K562 (cell line): ENCODE measurements around the gene KIF18B. TPM values are rescaled to one million over a fixed set of nuclear protein-coding genes. Genes with fewer than 3 reads are reported as not detected.
A peak's percentile ranks its signal among the peaks of the same experiment; 100 is the strongest.

Experiments used
- CCAR2 ChIP-seq: fragments of 200-400 bp; formaldehyde crosslinking; IDR thresholded peaks from 2 replicates; pipeline ENCODE4 v1.6.1; 2017; ENCODE audit warnings: mild to moderate bottlenecking, low read depth, low read length
- FOS ChIP-seq: IDR thresholded peaks from 3 replicates; pipeline ENCODE4 v1.6.1; 2011; ENCODE audit not compliant: insufficient read length; ENCODE audit errors: extremely low read depth
- FOXA3 ChIP-seq, 2 experiments: fragments of 450-650 bp in 1 of 2; sonication (generic) in 1 of 2; formaldehyde crosslinking; IDR thresholded peaks in 1 of 2; conservative IDR thresholded peaks in 1 of 2; 2 replicates each; pipeline versions ENCODE4 v1.4.0 to v1.8.0; 2020 to 2022; ENCODE audit warnings: mild to moderate bottlenecking in 2 of 2, missing genetic modification reagents in 1 of 2
- FOXO4 ChIP-seq: fragments of 450-650 bp; formaldehyde crosslinking; IDR thresholded peaks from 2 replicates; pipeline ENCODE4 v1.4.0; 2020; ENCODE audit warnings: mild to moderate bottlenecking, moderate library complexity
- HOXB6 ChIP-seq: fragments of 250-450 bp; sonication (Bioruptor Pico); IDR thresholded peaks from 2 replicates; pipeline ENCODE4 v1.5.1; 2022; ENCODE audit warnings: mild to moderate bottlenecking, borderline replicate concordance
- SAP30 ChIP-seq: fragments of 200-600 bp; sonication (generic); IDR thresholded peaks from 2 replicates; pipeline ENCODE4 v1.6.1; 2012; ENCODE audit warnings: borderline replicate concordance, low read depth, mild to moderate bottlenecking, moderate library complexity, low read length, control low read depth, inconsistent platforms; ENCODE audit not compliant: insufficient read depth, poor library complexity, severe bottlenecking
- SMARCB1 ChIP-seq: IDR thresholded peaks from 2 replicates; pipeline ENCODE4 v1.6.1; 2011; ENCODE audit warnings: improper control_type of control experiment, low read depth; ENCODE audit not compliant: insufficient read length
- SP1 ChIP-seq: sonication (generic); formaldehyde crosslinking; IDR thresholded peaks from 2 replicates; pipeline ENCODE4 v1.8.1; 2022; ENCODE audit warnings: mild to moderate bottlenecking, missing genetic modification reagents
- SREBF2 ChIP-seq: sonication (generic); formaldehyde crosslinking; IDR thresholded peaks from 2 replicates; pipeline ENCODE4 v1.4.0; 2020; ENCODE audit warnings: mild to moderate bottlenecking, missing genetic modification reagents
- UBTF ChIP-seq, 2 experiments: IDR thresholded peaks; 2 replicates each; pipeline ENCODE4 v1.6.1; 2012; ENCODE audit warnings: improper control_type of control experiment in 2 of 2, low read depth in 2 of 2, low read length in 2 of 2, borderline replicate concordance in 1 of 2
- ZBTB7A ChIP-seq: IDR thresholded peaks from 2 replicates; pipeline ENCODE4 v1.6.1; 2011; ENCODE audit warnings: low read depth, mild to moderate bottlenecking, low read length, moderate library complexity, borderline replicate concordance; ENCODE audit not compliant: control insufficient read depth
- ZKSCAN3 ChIP-seq: fragments of 250-450 bp; sonication (Bioruptor Pico); IDR thresholded peaks from 2 replicates; pipeline ENCODE4 v1.4.0; 2020
- ZNF124 ChIP-seq: sonication (generic); formaldehyde crosslinking; IDR thresholded peaks from 2 replicates; pipeline ENCODE4 v1.8.1; 2022; ENCODE audit warnings: missing genetic modification reagents
- ZNF584 ChIP-seq: fragments of 200-800 bp; sonication (Bioruptor generic); IDR thresholded peaks from 2 replicates; pipeline ENCODE4 v1.6.1; 2016; ENCODE audit warnings: low read depth, mild to moderate bottlenecking, missing genetic modification characterization, missing compliant biosample characterization
- polyA plus RNA-seq, 8 experiments: library from polyadenylated mRNA; depleted of rRNA in 4 of 8; stranded (reverse) in 5 of 8; unstranded in 3 of 8; fragments of >200 nt; fragmentation: Nextera tagmentation in 2 of 8; fragmentation: Illumina TruSeq in 1 of 8; extraction: Ambion mirVana in 2 of 8; extraction: Trizol in 1 of 8; gene quantifications; 2 replicates each; pipeline versions ENCODE4 v1.2.1 to v1.2.3, GENCODE V29; 2011 to 2014; ENCODE audit warnings: inconsistent platforms in 1 of 8, missing spikeins in 1 of 8
- total RNA-seq, 7 experiments: library from RNA; depleted of rRNA in 6 of 7; stranded (reverse); fragments of >200 nt in 6 of 7; fragmentation: Illumina TruSeq in 2 of 7; extraction: Trizol in 2 of 7; gene quantifications; 2 replicates each; pipeline versions ENCODE4 v1.2.1 to v1.2.3, GENCODE V29; 2011 to 2021; ENCODE audit warnings: low replicate concordance in 1 of 7
- TF ChIP-seq, protein P1 (sequence below): fragments of 250-450 bp; sonication (Bioruptor Pico); IDR thresholded peaks from 2 replicates; pipeline ENCODE4 v1.5.1; 2021; ENCODE audit warnings: mild to moderate bottlenecking
- TF ChIP-seq, protein P2 (sequence below): fragments of 250-450 bp; sonication (Bioruptor Pico); IDR thresholded peaks from 2 replicates; pipeline ENCODE4 v1.4.0; 2020; ENCODE audit warnings: borderline replicate concordance
- TF ChIP-seq, protein P3 (sequence below): fragments of 250-450 bp; sonication (Bioruptor Pico); IDR thresholded peaks from 2 replicates; pipeline ENCODE4 v1.8.0; 2022; ENCODE audit warnings: moderate library complexity, mild to moderate bottlenecking, inconsistent platforms

Gene KIF18B
- total and polyA plus RNA-seq, 9 of the 15 experiments (the other 6 are each of a cell fraction or from before 2014, with no cell fraction given): 2.0 to 42.8 (median 13.2) TPM

DNA sequence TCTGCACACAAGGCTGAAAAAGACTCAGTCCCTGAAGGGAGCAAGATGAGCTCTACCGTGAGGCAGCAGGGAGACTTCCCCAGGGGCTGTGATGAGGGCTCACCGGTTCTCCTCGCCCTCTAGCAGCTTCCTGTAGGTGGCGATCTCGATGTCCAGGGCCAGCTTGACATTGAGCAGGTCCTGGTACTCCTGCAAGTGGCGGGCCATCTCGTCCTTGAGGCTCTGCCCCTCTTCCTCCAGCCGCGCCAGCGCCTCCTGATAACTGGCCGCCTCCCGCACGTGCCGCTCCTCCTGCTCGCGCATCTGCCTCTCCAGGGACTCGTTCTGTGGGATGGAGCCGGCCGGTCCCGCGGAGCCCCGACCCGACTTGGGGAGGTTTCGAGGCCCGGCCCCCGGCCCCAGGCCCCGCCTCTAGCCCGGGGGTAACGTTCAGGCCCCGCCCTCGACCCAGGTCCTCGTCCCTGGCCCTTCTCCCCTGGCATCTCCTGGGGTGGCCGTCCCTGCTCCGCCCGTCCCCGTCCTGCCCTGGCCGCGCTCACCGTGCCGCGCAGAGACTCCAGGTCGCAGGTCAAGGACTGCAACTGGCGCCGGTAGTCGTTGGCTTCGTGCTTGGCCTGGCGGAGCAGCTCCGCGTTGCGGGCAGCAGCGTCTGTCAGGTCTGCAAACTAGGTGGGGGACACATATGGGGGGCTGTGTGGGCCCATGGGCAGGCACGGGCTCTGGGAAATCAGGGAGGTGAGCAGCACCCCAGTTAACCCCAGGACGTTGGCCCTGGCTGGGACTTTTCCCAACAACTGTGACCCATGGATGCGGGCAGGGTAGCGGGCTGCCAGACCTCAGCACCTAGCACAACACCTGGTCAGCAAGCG, 36.2 kb downstream of the KIF18B start (continued):
- TF ChIP-seq, protein P1, sequence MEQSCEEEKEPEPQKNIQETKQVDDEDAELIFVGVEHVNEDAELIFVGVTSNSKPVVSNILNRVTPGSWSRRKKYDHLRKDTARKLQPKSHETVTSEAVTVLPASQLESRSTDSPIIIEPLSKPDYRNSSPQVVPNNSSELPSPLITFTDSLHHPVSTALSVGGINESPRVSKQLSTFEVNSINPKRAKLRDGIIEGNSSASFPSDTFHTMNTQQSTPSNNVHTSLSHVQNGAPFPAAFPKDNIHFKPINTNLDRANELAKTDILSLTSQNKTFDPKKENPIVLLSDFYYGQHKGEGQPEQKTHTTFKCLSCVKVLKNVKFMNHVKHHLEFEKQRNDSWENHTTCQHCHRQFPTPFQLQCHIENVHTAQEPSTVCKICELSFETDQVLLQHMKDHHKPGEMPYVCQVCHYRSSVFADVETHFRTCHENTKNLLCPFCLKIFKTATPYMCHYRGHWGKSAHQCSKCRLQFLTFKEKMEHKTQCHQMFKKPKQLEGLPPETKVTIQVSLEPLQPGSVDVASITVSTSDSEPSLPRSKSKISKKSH (CRISPR knock-in tag): no peak
- TF ChIP-seq SREBF2 (CRISPR knock-in tag) (no peak), FOS (no peak), SAP30 (no peak), HOXB6 (CRISPR knock-in tag) (no peak), SP1 (CRISPR knock-in tag) (no peak), ZKSCAN3 (CRISPR knock-in tag) (no peak), SMARCB1 (no peak), ZNF584 (CRISPR knock-in tag) (no peak), FOXO4 (CRISPR knock-in tag) (no peak), CCAR2 (no peak), UBTF (IDR thresholded peaks at IDR 0.05; ENCODE audit: borderline replicate concordance in 1 of 2, low read depth in 2 of 2, low read length in 2 of 2) (0 out of 4 replicates have a peak, but pooled peaks of 1 of the 2 experiments have one; percentile 53), ZNF124 (CRISPR knock-in tag) (no peak), ZBTB7A (peak; percentile 29; the same call in 1 of the 2 replicates), FOXA3 (CRISPR knock-in tag; conservative IDR thresholded peaks at IDR 0.05 in 1 of 2, IDR thresholded peaks at IDR 0.05 in 1 of 2) (no peak)
- TF ChIP-seq, protein P2, sequence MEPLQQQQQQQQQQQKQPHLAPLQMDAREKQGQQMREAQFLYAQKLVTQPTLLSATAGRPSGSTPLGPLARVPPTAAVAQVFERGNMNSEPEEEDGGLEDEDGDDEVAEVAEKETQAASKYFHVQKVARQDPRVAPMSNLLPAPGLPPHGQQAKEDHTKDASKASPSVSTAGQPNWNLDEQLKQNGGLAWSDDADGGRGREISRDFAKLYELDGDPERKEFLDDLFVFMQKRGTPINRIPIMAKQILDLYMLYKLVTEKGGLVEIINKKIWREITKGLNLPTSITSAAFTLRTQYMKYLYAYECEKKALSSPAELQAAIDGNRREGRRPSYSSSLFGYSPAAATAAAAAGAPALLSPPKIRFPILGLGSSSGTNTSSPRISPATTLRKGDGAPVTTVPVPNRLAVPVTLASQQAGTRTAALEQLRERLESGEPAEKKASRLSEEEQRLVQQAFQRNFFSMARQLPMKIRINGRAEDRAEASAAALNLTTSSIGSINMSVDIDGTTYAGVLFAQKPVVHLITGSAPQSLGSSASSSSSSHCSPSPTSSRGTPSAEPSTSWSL (CRISPR knock-in tag): 0 out of 2 replicates have a peak, but pooled peaks have one; percentile 7
- TF ChIP-seq, protein P3, sequence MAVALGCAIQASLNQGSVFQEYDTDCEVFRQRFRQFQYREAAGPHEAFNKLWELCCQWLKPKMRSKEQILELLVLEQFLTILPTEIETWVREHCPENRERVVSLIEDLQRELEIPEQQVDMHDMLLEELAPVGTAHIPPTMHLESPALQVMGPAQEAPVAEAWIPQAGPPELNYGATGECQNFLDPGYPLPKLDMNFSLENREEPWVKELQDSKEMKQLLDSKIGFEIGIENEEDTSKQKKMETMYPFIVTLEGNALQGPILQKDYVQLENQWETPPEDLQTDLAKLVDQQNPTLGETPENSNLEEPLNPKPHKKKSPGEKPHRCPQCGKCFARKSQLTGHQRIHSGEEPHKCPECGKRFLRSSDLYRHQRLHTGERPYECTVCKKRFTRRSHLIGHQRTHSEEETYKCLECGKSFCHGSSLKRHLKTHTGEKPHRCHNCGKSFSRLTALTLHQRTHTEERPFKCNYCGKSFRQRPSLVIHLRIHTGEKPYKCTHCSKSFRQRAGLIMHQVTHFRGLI: no peak
